GM18507 (cell line): ENCODE data around the gene POMGNT1.

Experiments used
- DNase-seq: peaks from one replicate; pipeline ENCODE4 v3.0.0; 2011; ENCODE audit warnings: low read depth; ENCODE audit not compliant: insufficient read length; ENCODE audit errors: extremely low spot score
- FAIRE-seq: peaks from 2 replicates; lab custom pipeline; 2011; peaks lifted over from hg19 to GRCh38; lab: Jason Lieb, UNC

The POMGNT1 gene

GRCh38 chr1:46166521-46167462 is 31.4 kb downstream of the POMGNT1 start:
- FAIRE-seq: peak; percentile 86
- DNase-seq: peak; percentile 55

GRCh38 chr1:46160212-46160611 is 38.0 kb downstream of the POMGNT1 start:
- no peak for DNase-seq
- FAIRE-seq: peak; percentile 93

GRCh38 chr1:46159516-46159915 is 38.7 kb downstream of the POMGNT1 start:
- DNase-seq (no peak), FAIRE-seq (no peak)

GRCh38 chr1:46158312-46159281 is 39.6 kb downstream of the POMGNT1 start:
- no peak for DNase-seq
- peak; percentile 80 for FAIRE-seq

GRCh38 chr1:46157916-46158311 is 40.3 kb downstream of the POMGNT1 start:
- DNase-seq (no peak), FAIRE-seq (no peak)

- no peak for DNase-seq
- FAIRE-seq: peak; percentile 5
Measured at GRCh38 chr1:46153732-46154131, 44.5 kb downstream of the POMGNT1 start.

GRCh38 chr1:46153228-46153627 is 45.0 kb downstream of the POMGNT1 start:
- FAIRE-seq (no peak), DNase-seq (no peak)

GRCh38 chr1:46152016-46152415 is 46.2 kb downstream of the POMGNT1 start:
- DNase-seq (no peak), FAIRE-seq (peak; percentile 64)

GRCh38 chr1:46150085-46150484 is 48.1 kb downstream of the POMGNT1 start:
- no peak for DNase-seq
- no peak for FAIRE-seq

GRCh38 chr1:46148318-46148717 is 49.9 kb downstream of the POMGNT1 start:
- FAIRE-seq (no peak), DNase-seq (no peak)
